ENCODE measurements around the gene ZNF831. TPM values are rescaled to one million over a fixed set of nuclear protein-coding genes. Genes with fewer than 3 reads are reported as not detected.

ZNF831 gene
- total RNA-seq, 1 donor from 2014 or later, result 4.0 TPM

DNA sequence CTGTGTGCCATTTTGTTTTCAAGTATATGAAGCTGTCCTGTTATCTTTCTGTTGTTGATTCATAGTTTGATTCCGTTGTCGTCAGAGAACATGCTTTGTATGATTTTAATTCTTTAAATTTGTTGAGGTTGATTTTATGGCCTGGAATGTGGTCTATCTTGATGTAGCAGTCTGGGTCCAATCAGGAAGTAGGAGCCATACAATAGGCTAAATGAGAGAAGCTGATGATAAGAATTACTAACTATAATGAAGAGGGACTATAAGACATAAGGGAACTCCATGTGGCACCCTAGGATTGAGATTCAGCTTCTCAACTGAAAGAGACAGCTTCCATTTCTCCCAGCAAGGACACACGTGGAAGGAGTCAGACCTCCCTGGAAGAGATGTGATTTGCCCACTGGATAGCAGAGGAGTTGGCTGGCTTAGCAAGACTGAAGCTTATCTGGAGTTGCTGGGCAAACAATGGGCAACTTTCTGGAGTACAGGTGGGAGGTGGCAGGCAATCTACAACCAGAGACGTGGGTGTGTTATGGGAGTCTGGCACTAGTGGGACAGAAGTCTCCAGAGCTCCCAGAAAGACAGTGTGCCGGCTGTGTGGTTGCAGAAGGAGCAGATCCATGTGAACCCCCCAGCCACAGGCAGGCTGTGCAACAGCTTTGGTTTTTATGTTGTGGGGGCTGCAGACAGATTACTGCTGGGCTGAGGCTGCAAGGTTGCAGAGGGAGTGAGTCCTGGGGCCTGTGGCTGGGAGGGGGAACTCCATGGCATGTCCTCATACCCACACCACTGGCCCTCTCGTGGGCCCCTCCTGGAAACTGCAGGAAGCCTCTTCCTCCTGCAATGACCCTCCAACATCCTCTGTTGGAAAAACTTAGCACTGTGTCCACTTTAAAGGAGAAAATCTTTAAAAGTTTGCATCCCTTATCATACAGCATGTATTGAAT, 7.1 kb downstream of the ZNF831 start:
- no peak overlapping the region for H3K27ac Mint-ChIP-seq
- TF ChIP-seq, protein P1, sequence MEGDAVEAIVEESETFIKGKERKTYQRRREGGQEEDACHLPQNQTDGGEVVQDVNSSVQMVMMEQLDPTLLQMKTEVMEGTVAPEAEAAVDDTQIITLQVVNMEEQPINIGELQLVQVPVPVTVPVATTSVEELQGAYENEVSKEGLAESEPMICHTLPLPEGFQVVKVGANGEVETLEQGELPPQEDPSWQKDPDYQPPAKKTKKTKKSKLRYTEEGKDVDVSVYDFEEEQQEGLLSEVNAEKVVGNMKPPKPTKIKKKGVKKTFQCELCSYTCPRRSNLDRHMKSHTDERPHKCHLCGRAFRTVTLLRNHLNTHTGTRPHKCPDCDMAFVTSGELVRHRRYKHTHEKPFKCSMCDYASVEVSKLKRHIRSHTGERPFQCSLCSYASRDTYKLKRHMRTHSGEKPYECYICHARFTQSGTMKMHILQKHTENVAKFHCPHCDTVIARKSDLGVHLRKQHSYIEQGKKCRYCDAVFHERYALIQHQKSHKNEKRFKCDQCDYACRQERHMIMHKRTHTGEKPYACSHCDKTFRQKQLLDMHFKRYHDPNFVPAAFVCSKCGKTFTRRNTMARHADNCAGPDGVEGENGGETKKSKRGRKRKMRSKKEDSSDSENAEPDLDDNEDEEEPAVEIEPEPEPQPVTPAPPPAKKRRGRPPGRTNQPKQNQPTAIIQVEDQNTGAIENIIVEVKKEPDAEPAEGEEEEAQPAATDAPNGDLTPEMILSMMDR (IDR thresholded peaks at IDR 0.05), result no peak
- ATAC-seq (ENCODE audit: low read depth) (no peak), DNase-seq (no peak)
- peaks cover 26% of the 10 kb centered on the region for H3K36me3 Mint-ChIP-seq (ENCODE audit: low read depth)
- no peaks in the 10 kb centered on the region for H3K27me3 Mint-ChIP-seq
- no peaks in the 10 kb centered on the region for H3K9me3 Mint-ChIP-seq
- peaks cover 15% of the 10 kb centered on the region for H3K4me1 Mint-ChIP-seq
- POLR2A ChIA-PET, result interaction anchor here (0.6 kb wide), 1 partner anchor 167 kb away, joined by 3 read pairs; no protein-coding TSS in a partner anchor
- intact Hi-C loops (cut with micrococcal nuclease), result no loop called here
- CTCF ChIA-PET, result no interaction called here
- no peak overlapping the region for H3K4me3 Mint-ChIP-seq

DNA sequence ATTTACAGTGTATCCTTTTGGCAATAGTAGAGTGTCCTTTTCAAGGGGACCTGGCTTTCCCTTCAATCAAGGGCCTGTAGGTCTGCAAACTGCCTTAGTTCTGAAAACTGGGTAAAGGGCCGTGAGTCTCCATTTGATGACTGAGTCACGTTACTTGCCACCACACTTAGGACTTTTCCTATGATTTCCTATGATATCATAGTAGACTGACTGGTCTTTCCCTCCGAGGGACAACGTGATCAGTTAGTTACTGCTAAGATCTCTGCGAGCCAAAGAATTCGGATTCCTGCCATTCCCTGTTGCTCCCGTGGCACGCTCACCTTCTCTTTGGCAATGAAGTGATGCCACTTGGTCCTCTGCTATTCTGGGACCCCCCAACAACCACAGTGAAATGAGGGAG, 8.4 kb downstream of the ZNF831 start:
- Mint-ChIP-seq H3K27me3 (no peaks in the 10 kb centered on the region), H3K9me3 (no peaks in the 10 kb centered on the region), H3K27ac (no peak overlapping the region), H3K4me3 (no peak overlapping the region), H3K4me1 (peaks cover 3% of the 10 kb centered on the region), H3K36me3 (ENCODE audit: low read depth) (peaks cover 34% of the 10 kb centered on the region)
- DNase-seq, result no peak
- CTCF ChIA-PET, result no interaction called here
- no peak for ATAC-seq (ENCODE audit: low read depth)
- intact Hi-C loops (cut with micrococcal nuclease), result no loop called here
- TF ChIP-seq, protein P1 (IDR thresholded peaks at IDR 0.05), result no peak
- POLR2A ChIA-PET, result no interaction called here

DNA sequence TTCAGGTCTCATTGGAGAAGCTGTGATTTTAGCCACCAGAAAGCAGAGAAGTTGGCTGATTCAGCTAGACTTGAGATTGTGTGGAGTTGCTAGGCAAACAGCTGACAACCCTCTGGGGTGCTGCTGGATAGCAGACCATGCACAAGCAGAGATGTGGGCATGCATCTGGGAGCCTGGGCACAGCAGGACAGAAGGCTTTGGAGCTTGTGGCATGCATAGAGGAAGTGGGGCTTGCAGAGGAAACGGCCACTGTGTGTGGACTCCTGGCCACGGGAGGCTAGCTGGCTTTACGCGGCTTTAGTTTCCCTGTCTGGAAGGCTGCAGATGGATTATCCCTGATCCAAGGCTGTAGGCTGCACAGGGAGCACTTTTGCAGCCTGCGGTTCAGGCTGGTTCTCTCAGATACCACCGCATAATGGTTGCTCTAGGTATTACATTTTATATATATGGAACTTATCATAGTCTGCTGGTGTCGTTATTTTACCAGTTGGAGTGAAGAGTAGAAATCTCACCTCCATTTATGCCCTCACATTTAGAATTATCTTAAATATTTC, 10.4 kb downstream of the ZNF831 start:
- no peak overlapping the region for H3K27ac Mint-ChIP-seq
- no peaks in the 10 kb centered on the region for H3K27me3 Mint-ChIP-seq
- TF ChIP-seq, protein P1 (IDR thresholded peaks at IDR 0.05), result no peak
- peaks cover 35% of the 10 kb centered on the region for H3K36me3 Mint-ChIP-seq (ENCODE audit: low read depth)
- ChIA-PET POLR2A (interaction anchor here (1.7 kb wide), 2 partner anchors 9 to 52 kb away, joined by 4 read pairs; no protein-coding TSS in a partner anchor), CTCF (interaction anchor here (0.9 kb wide), 1 partner anchor 33 kb away, joined by 3 read pairs; no protein-coding TSS in a partner anchor)
- H3K4me3 Mint-ChIP-seq, result no peak overlapping the region
- H3K9me3 Mint-ChIP-seq, result no peaks in the 10 kb centered on the region
- H3K4me1 Mint-ChIP-seq, result peaks cover 20% of the 10 kb centered on the region
- DNase-seq (no peak), ATAC-seq (ENCODE audit: low read depth) (no peak)
- intact Hi-C loops (cut with micrococcal nuclease), result no loop called here

DNA sequence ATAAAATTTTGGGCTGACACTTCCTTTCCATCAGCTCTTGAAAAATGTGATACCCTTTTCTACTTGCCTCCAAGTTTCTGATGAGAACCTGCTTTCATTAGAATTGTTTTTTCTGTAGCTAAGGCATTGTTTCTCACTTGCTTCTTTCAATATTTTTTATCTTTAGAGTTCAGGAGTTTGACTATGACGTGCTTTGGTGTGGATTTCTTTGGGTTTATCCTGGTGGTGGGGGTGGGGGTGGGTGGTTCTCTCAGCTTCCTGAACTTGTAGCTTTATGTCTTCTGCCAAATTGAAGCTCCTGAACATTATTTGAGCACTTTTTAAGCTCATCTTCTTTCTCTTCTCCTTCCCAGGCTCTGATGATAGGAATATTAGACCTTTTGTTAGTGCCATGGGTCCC, 11.4 kb downstream of the ZNF831 start:
- intact Hi-C loops (cut with micrococcal nuclease), result no loop called here
- ChIA-PET POLR2A (interaction anchor here (1.0 kb wide), 1 partner anchor 8 kb away, joined by 3 read pairs; no protein-coding TSS in a partner anchor), CTCF (no interaction called here)
- ATAC-seq (ENCODE audit: low read depth) (no peak), DNase-seq (no peak)
- H3K9me3 Mint-ChIP-seq, result no peaks in the 10 kb centered on the region
- H3K4me3 Mint-ChIP-seq, result no peak overlapping the region
- peaks cover 20% of the 10 kb centered on the region for H3K4me1 Mint-ChIP-seq
- H3K36me3 Mint-ChIP-seq (ENCODE audit: low read depth), result peaks cover 35% of the 10 kb centered on the region
- H3K27me3 Mint-ChIP-seq, result no peaks in the 10 kb centered on the region
- no peak overlapping the region for H3K27ac Mint-ChIP-seq
- TF ChIP-seq, protein P1 (IDR thresholded peaks at IDR 0.05), result no peak

DNA sequence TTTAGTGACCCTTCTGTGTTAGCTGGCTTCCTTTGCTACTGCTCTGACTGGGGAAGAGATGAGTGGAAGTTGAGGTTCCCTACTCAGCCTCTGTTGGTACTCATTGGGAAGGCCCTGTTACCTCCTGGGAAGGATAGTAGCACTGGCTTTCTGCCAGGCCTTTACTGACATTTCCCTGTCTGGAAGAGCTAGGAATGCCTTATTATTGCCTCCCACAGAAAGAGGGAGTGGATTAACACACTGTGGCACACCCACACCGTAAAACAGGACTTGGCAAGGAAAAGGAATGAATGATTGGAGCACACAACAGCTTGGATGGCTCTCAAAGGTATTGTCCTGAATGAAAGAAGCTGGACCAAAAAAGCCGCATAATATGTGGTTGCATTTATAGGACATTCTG, 12.2 kb downstream of the ZNF831 start:
- TF ChIP-seq, protein P1 (IDR thresholded peaks at IDR 0.05), result no peak
- H3K4me1 Mint-ChIP-seq, result peaks cover 21% of the 10 kb centered on the region
- POLR2A ChIA-PET, result no interaction called here
- H3K9me3 Mint-ChIP-seq, result no peaks in the 10 kb centered on the region
- ATAC-seq (ENCODE audit: low read depth) (no peak), DNase-seq (no peak)
- no peaks in the 10 kb centered on the region for H3K27me3 Mint-ChIP-seq
- CTCF ChIA-PET, result no interaction called here
- intact Hi-C loops (cut with micrococcal nuclease), result no loop called here
- no peak overlapping the region for H3K4me3 Mint-ChIP-seq
- no peak overlapping the region for H3K27ac Mint-ChIP-seq
- peaks cover 35% of the 10 kb centered on the region for H3K36me3 Mint-ChIP-seq (ENCODE audit: low read depth)
